Right lung (tissue), 5 donors: ENCODE measurements around the gene TOB1. TPM values are rescaled to one million over a fixed set of nuclear protein-coding genes. Genes with fewer than 3 reads are reported as not detected.

ENCODE experiments used
- polyA plus RNA-seq, 5 donors: library from polyadenylated mRNA; unstranded; fragments of 120-200 nt; gene quantifications; one replicate each; pipeline versions ENCODE4 v1.2.1 to v1.2.3, GENCODE V29; 2013; ENCODE audit warnings: inconsistent platforms in 1 of 5, low replicate concordance in 1 of 5; ENCODE audit not compliant: insufficient read length in 5 of 5, insufficient read depth in 1 of 5

TOB1 gene
- polyA plus RNA-seq, 5 donors = 20.1 to 31.3 (median 31.1) TPM

Other genes starting within 250 kb of the TOB1 start
- 10 to 100 TPM; 27.4 to 61.4 (median 39.5) TPM for gene ABCC3, start 231.5 kb downstream of the TOB1 start, polyA plus RNA-seq
- 10 to 100 TPM; 42.8 to 51.4 (median 47.3) TPM for gene ANKRD40, start 158.4 kb downstream of the TOB1 start, polyA plus RNA-seq
- gene LUC7L3, start 146.8 kb downstream of the TOB1 start, polyA plus RNA-seq = 100 to 1,000 TPM; 485 to 859 (median 763) TPM
- under 1 TPM; 0.28 to 0.77 (median 0.53) TPM for gene ANKRD40CL, start 98.8 kb downstream of the TOB1 start, polyA plus RNA-seq
- gene WFIKKN2, start 30.8 kb downstream of the TOB1 start, polyA plus RNA-seq = 1 to 10 TPM in 2 of 5 donors, under 1 TPM in 3; 0.77 to 1.3 (median 0.98) TPM